ENCODE measurements around the gene C8B. TPM values are rescaled to one million over a fixed set of nuclear protein-coding genes. Genes with fewer than 3 reads are reported as not detected.

C8B gene
- total RNA-seq, 2 experiments from 2014 or later = not detected

DNA sequence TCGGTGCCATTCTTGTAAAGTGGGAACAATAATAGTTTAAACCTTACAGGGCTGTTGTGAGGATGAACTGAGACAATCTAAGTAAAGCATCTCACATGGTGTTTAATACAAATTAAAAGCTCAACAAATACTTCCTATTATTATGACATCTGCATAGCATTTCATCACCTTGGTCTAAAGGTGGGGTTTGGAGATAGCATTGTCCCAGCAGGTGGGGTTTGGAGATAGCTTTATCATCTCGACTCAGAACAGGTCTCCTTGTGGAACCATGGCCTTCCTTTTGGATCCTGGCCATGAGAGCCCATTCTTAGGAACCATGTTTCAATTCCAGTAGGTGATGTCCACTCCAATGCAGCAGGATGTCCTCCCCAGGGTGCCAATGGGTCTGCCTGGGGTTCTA is 20.6 kb upstream of the C8B start:
- no peak for DNase-seq
- intact Hi-C loops (cut with micrococcal nuclease) = no loop called here
- no peak overlapping the region for H3K27ac Mint-ChIP-seq
- no peak overlapping the region for H3K4me3 Mint-ChIP-seq
- no peaks in the 10 kb centered on the region for H3K4me1 Mint-ChIP-seq (ENCODE audit: low read depth)
- CTCF ChIA-PET = no interaction called here
- no peaks in the 10 kb centered on the region for H3K36me3 Mint-ChIP-seq (ENCODE audit: low read depth)
- H3K9me3 Mint-ChIP-seq = no peaks in the 10 kb centered on the region
- no peaks in the 10 kb centered on the region for H3K27me3 Mint-ChIP-seq (ENCODE audit: low read depth)

- no peak for DNase-seq
- Mint-ChIP-seq H3K27me3 (ENCODE audit: low read depth) (peaks cover under 1% of the 10 kb centered on the region), H3K36me3 (ENCODE audit: low read depth) (no peaks in the 10 kb centered on the region), H3K4me1 (ENCODE audit: low read depth) (no peaks in the 10 kb centered on the region), H3K4me3 (no peak overlapping the region), H3K9me3 (no peaks in the 10 kb centered on the region), H3K27ac (no peak overlapping the region)
- intact Hi-C loops (cut with micrococcal nuclease) = no loop called here
- CTCF ChIA-PET = no interaction called here
These were observed 20.0 kb upstream of the C8B start for GRCh38 chr1:56985857-56986256.

GRCh38 chr1:56983484-56983883 is 17.7 kb upstream of the C8B start:
- H3K36me3 Mint-ChIP-seq (ENCODE audit: low read depth) = no peaks in the 10 kb centered on the region
- H3K9me3 Mint-ChIP-seq = no peaks in the 10 kb centered on the region
- intact Hi-C loops (cut with micrococcal nuclease) = no loop called here
- H3K27ac Mint-ChIP-seq = no peak overlapping the region
- H3K4me1 Mint-ChIP-seq (ENCODE audit: low read depth) = no peaks in the 10 kb centered on the region
- CTCF ChIA-PET = no interaction called here
- peaks cover 6% of the 10 kb centered on the region for H3K27me3 Mint-ChIP-seq (ENCODE audit: low read depth)
- H3K4me3 Mint-ChIP-seq = no peak overlapping the region
- no peak for DNase-seq

DNA sequence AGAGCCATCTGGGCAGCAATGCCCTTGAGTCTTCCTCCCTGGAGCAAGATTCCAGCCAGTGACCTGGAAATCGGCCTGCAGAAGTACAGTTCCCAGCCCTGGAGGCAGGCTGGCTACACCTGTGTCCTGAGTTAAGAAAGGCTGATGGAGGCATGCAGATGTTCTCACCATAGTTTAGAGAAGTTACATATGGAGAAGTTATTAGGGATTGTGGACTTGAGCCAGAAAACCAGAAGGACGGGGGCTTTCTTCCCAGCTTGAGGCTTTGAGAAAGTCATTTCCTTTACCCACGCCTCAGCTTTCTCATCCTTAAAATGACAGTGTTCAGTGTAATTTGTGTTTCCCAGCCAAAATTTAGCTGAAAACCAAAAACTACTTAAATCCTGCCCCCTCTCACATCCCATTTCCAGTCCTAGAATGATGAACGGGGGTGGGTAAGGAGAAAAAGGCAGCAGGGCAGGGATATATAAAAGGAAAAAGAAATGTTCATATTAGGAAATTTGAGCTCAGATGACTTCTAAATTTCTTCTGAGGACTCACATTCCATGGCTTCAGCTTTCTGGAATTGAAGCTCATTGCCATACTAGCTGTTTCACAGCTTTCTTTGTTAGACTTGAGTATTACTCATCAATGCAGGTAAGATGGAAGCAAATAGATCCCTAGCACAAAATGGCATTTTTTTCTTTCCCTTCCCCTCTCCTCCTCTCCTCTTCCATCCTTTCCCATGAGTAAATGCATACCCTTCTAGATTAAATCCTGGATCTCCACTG is 14.4 kb upstream of the C8B start:
- H3K36me3 Mint-ChIP-seq (ENCODE audit: low read depth) = no peaks in the 10 kb centered on the region
- H3K27ac Mint-ChIP-seq = no peak overlapping the region
- DNase-seq = no peak
- CTCF ChIA-PET = no interaction called here
- peaks cover 9% of the 10 kb centered on the region for H3K27me3 Mint-ChIP-seq (ENCODE audit: low read depth)
- no peaks in the 10 kb centered on the region for H3K9me3 Mint-ChIP-seq
- no peak overlapping the region for H3K4me3 Mint-ChIP-seq
- no peaks in the 10 kb centered on the region for H3K4me1 Mint-ChIP-seq (ENCODE audit: low read depth)
- intact Hi-C loops (cut with micrococcal nuclease) = no loop called here

DNA sequence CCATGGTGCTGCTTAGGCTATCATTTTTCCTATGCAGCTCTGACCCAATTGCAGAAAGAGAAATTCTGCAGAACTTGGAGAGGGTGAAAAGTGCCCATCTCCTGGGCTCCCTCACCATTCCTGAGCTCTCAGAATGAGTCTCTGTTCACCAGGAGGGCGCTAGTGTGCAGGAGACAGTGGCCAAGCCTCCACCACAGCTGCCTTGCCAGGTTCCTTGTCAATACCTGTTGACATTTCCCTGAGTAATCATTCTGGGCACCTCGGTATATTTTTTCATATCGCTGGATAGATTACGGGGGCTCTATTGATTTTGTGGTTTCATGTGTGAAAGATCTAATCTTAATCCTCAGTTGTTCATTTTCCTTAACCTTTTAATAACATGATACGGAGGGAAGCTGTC is 13.0 kb upstream of the C8B start:
- Mint-ChIP-seq H3K27me3 (ENCODE audit: low read depth) (peaks cover 10% of the 10 kb centered on the region), H3K27ac (no peak overlapping the region), H3K9me3 (no peaks in the 10 kb centered on the region), H3K4me1 (ENCODE audit: low read depth) (no peaks in the 10 kb centered on the region), H3K4me3 (no peak overlapping the region), H3K36me3 (ENCODE audit: low read depth) (no peaks in the 10 kb centered on the region)
- no peak for DNase-seq
- intact Hi-C loops (cut with micrococcal nuclease) = no loop called here
- CTCF ChIA-PET = no interaction called here

- Mint-ChIP-seq H3K9me3 (no peaks in the 10 kb centered on the region), H3K4me1 (ENCODE audit: low read depth) (no peaks in the 10 kb centered on the region), H3K4me3 (no peak overlapping the region), H3K27ac (no peak overlapping the region), H3K27me3 (ENCODE audit: low read depth) (peaks cover 10% of the 10 kb centered on the region), H3K36me3 (ENCODE audit: low read depth) (no peaks in the 10 kb centered on the region)
- intact Hi-C loops (cut with micrococcal nuclease) = no loop called here
- DNase-seq = no peak
- CTCF ChIA-PET = interaction anchor here (0.6 kb wide), 1 partner anchor 145 kb away, joined by 3 read pairs; no protein-coding TSS in a partner anchor
These were observed 12.1 kb upstream of the C8B start for GRCh38 chr1:56977910-56978309.

- Mint-ChIP-seq H3K27ac (no peak overlapping the region), H3K27me3 (ENCODE audit: low read depth) (peaks cover 7% of the 10 kb centered on the region), H3K36me3 (ENCODE audit: low read depth) (no peaks in the 10 kb centered on the region), H3K9me3 (no peaks in the 10 kb centered on the region), H3K4me1 (ENCODE audit: low read depth) (no peaks in the 10 kb centered on the region), H3K4me3 (no peak overlapping the region)
- CTCF ChIA-PET = no interaction called here
- DNase-seq = no peak
- intact Hi-C loops (cut with micrococcal nuclease) = no loop called here
These were observed 9.6 kb upstream of the C8B start for GRCh38 chr1:56975446-56975845.

GRCh38 chr1:56973923-56974742 is 8.3 kb upstream of the C8B start:
- no peaks in the 10 kb centered on the region for H3K4me1 Mint-ChIP-seq (ENCODE audit: low read depth)

DNA sequence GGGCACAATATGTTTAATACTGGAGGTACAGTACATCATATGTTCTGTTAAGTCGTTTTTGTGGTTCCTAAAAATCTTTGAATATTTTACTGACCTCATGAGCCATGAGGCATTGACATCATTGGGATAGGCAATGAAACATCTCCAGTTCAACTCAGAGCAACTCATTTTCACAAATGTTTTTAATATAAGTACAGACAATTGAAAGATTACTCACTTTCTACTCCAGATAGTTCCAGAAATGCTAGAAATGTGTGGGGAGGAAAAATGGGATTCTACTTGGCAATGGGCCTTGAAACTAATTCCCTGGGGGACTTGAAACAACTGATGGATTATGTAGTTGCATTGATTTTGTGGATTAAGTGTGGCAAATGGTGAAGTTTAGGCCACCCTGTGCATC is 7.2 kb upstream of the C8B start:
- Mint-ChIP-seq H3K4me1 (ENCODE audit: low read depth) (no peaks in the 10 kb centered on the region), H3K27me3 (ENCODE audit: low read depth) (peaks cover 4% of the 10 kb centered on the region), H3K27ac (no peak overlapping the region), H3K4me3 (no peak overlapping the region), H3K36me3 (ENCODE audit: low read depth) (no peaks in the 10 kb centered on the region), H3K9me3 (peaks cover 1% of the 10 kb centered on the region)
- intact Hi-C loops (cut with micrococcal nuclease) = no loop called here
- CTCF ChIA-PET = no interaction called here
- DNase-seq = no peak

More at GRCh38 chr1:56973923-56974742, 8.3 kb upstream of the C8B start:
- Mint-ChIP-seq H3K27me3 (ENCODE audit: low read depth) (peaks cover 4% of the 10 kb centered on the region), H3K27ac (no peak overlapping the region), H3K9me3 (peaks cover 1% of the 10 kb centered on the region), H3K4me3 (no peak overlapping the region), H3K36me3 (ENCODE audit: low read depth) (no peaks in the 10 kb centered on the region)
- intact Hi-C loops (cut with micrococcal nuclease) = no loop called here
- CTCF ChIA-PET = interaction anchor here (0.6 kb wide), 1 partner anchor 1915 kb away, joined by 3 read pairs; no protein-coding TSS in a partner anchor
- no peak for DNase-seq

DNA sequence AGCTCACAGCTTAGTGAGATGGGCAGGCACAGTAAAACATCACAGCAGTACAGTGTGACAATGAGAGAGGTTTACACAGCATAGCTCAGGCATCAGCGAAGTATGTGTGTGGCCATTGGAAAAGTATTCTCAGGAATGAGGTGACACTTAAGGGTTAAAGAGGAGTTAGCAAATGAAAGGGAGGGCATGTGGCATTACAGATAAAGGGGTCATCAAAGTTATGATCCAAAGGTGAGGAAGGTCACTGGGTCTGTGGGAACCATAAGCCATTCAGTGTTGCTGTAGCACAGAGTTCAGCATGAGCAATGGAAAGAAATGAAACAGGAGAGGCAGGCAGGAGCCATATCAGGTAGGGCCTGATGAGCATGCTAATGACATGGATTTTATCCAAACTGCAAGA is 4.5 kb upstream of the C8B start:
- no peak overlapping the region for H3K27ac Mint-ChIP-seq
- H3K36me3 Mint-ChIP-seq (ENCODE audit: low read depth) = no peaks in the 10 kb centered on the region
- intact Hi-C loops (cut with micrococcal nuclease) = no loop called here
- DNase-seq = no peak
- H3K4me3 Mint-ChIP-seq = no peak overlapping the region
- no peaks in the 10 kb centered on the region for H3K4me1 Mint-ChIP-seq (ENCODE audit: low read depth)
- H3K27me3 Mint-ChIP-seq (ENCODE audit: low read depth) = peaks cover 2% of the 10 kb centered on the region
- CTCF ChIA-PET = no interaction called here
- H3K9me3 Mint-ChIP-seq = peaks cover 1% of the 10 kb centered on the region

- Mint-ChIP-seq H3K9me3 (peaks cover 1% of the 10 kb centered on the region), H3K4me1 (ENCODE audit: low read depth) (no peaks in the 10 kb centered on the region), H3K27ac (no peak overlapping the region), H3K36me3 (ENCODE audit: low read depth) (no peaks in the 10 kb centered on the region), H3K4me3 (no peak overlapping the region), H3K27me3 (ENCODE audit: low read depth) (peaks cover 8% of the 10 kb centered on the region)
- intact Hi-C loops (cut with micrococcal nuclease) = loop anchor here (1.0 kb wide), 1 partner anchor 137 kb away; no protein-coding TSS in a partner anchor
- CTCF ChIA-PET = no interaction called here
- no peak for DNase-seq
These were observed 3.2 kb upstream of the C8B start for GRCh38 chr1:56968878-56969495.

DNA sequence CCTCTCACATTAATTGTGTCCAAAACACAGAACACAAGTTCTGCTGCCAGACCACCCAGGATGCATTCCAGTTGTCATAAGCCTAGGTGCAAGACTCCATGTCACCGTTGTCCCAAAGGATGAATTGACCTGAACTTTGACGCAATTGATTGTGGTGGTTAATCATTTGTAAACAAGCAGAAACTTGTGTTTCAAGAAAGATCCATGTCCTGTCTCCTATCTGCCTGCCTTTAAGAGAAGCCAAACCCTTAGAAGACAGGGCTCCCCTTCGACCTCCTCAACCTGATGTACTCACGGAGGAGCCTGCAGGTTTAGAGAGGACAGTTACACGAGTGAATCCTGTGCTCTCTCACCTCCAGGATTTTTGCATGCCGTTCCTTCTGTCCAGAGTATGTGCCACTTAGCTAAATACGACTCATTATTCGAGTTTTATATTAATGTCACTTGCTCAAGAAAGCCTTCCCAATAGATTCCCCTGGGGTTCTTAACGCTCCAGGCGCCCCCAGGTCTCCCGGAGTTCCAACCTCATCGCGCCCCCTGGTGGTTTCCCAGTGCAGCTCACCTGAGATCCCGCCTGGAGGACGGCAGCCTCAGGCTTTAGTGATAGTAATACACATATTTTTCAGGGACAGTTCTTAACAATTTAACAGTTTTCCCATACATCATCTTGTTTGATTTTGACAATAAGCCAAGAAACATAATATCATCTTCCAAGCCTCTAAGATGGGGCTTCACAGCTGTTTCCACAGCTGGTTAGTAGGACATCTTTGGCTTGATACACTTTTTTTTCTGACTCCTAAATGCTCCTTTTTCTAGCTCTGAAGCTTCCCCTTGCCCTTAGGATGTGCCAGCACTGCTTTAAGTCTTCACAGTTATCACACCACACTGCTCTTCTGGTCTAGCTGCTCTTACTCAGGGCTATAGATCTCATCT is 2.4 kb upstream of the C8B start:
- intact Hi-C loops (cut with micrococcal nuclease) = loop anchor here (1.0 kb wide), 1 partner anchor 136 kb away; no protein-coding TSS in a partner anchor
- Mint-ChIP-seq H3K4me1 (ENCODE audit: low read depth) (no peaks in the 10 kb centered on the region), H3K4me3 (no peak overlapping the region), H3K27ac (no peak overlapping the region), H3K36me3 (ENCODE audit: low read depth) (no peaks in the 10 kb centered on the region), H3K9me3 (peaks cover 1% of the 10 kb centered on the region), H3K27me3 (ENCODE audit: low read depth) (peaks cover 8% of the 10 kb centered on the region)
- DNase-seq = peak; percentile 9
- CTCF ChIA-PET = interaction anchor here (1.1 kb wide), 1 partner anchor 23 kb away, joined by 3 read pairs; no protein-coding TSS in a partner anchor
